HepG2 (cell line): ENCODE measurements around the gene TCEANC2. TPM values are rescaled to one million over a fixed set of nuclear protein-coding genes. Genes with fewer than 3 reads are reported as not detected.

ENCODE experiments used
- FOSL2 ChIP-seq: sonication (generic); formaldehyde crosslinking; IDR thresholded peaks from 2 replicates; pipeline ENCODE4 v1.4.0; 2020; ENCODE audit warnings: missing genetic modification reagents
- HMGXB3 ChIP-seq: sonication (generic); formaldehyde crosslinking; IDR thresholded peaks from 2 replicates; pipeline ENCODE4 v1.4.0; 2020; ENCODE audit warnings: missing genetic modification reagents, borderline replicate concordance
- HNF1B ChIP-seq: sonication (generic); formaldehyde crosslinking; IDR thresholded peaks from 2 replicates; pipeline ENCODE4 v1.5.1; 2020; ENCODE audit warnings: mild to moderate bottlenecking, moderate library complexity, missing genetic modification reagents
- HNRNPLL ChIP-seq: fragments of 200-400 bp; formaldehyde crosslinking; IDR thresholded peaks from 2 replicates; pipeline ENCODE4 v1.6.1; 2017; ENCODE audit warnings: mild to moderate bottlenecking, low read depth, low read length; ENCODE audit not compliant: poor library complexity, severe bottlenecking
- KLF9 ChIP-seq: IDR thresholded peaks from 2 replicates; pipeline ENCODE4 v1.6.1; 2016; ENCODE audit warnings: low read depth
- NFYB ChIP-seq: sonication (generic); formaldehyde crosslinking; IDR thresholded peaks from 2 replicates; pipeline ENCODE4 v1.4.0; 2020; ENCODE audit warnings: missing genetic modification reagents
- SMARCC2 ChIP-seq: fragments of 450-650 bp; IDR thresholded peaks from 2 replicates; pipeline ENCODE4 v1.6.1; 2017; ENCODE audit warnings: antibody characterized with exemption, mild to moderate bottlenecking
- TGIF2 ChIP-seq: IDR thresholded peaks from 2 replicates; pipeline ENCODE4 v1.6.1; 2016; ENCODE audit warnings: control low read depth, missing compliant biosample characterization
- U2AF2 ChIP-seq: fragments of 200-400 bp; formaldehyde crosslinking; IDR thresholded peaks from 2 replicates; pipeline ENCODE4 v1.6.1; 2017; ENCODE audit warnings: low read depth, mild to moderate bottlenecking, low read length
- ZFX ChIP-seq: sonication (generic); formaldehyde crosslinking; IDR thresholded peaks from 2 replicates; pipeline ENCODE4 v1.4.0; 2020; ENCODE audit warnings: mild to moderate bottlenecking, low read depth, missing genetic modification reagents, moderate library complexity
- ZNF101 ChIP-seq: sonication (generic); formaldehyde crosslinking; IDR thresholded peaks from 2 replicates; pipeline ENCODE4 v1.4.0; 2020; ENCODE audit warnings: mild to moderate bottlenecking, low read depth, missing genetic modification reagents, borderline replicate concordance
- ZNF263 ChIP-seq: sonication (generic); formaldehyde crosslinking; IDR thresholded peaks from 2 replicates; pipeline ENCODE4 v1.4.0; 2020; ENCODE audit warnings: missing genetic modification reagents
- ZNF660 ChIP-seq: sonication (generic); formaldehyde crosslinking; IDR thresholded peaks from 2 replicates; pipeline ENCODE4 v1.5.1; 2020; ENCODE audit warnings: mild to moderate bottlenecking, low read depth, missing genetic modification reagents, borderline replicate concordance
- polyA plus RNA-seq, 8 experiments: library from polyadenylated mRNA; depleted of rRNA in 3 of 8; stranded (reverse) in 7 of 8; unstranded in 1 of 8; fragments of >200 nt; fragmentation: Illumina TruSeq in 4 of 8; extraction: Trizol in 4 of 8; gene quantifications; 2 replicates each; pipeline versions ENCODE4 v1.2.1 to v1.2.3, GENCODE V29; 2011 to 2016; ENCODE audit warnings: low read depth in 4 of 8, missing spikeins in 1 of 8, mixed read lengths in 1 of 8; ENCODE audit not compliant: insufficient read depth in 1 of 8
- total RNA-seq, 5 experiments: library from RNA; depleted of rRNA; stranded (reverse); fragments of >200 nt; fragmentation: Illumina TruSeq; extraction: Trizol; gene quantifications; 2 replicates each; pipeline ENCODE4 v1.2.3, GENCODE V29; 2016; ENCODE audit warnings: low read depth in 1 of 5
- TF ChIP-seq, protein P1 (sequence below): sonication (generic); formaldehyde crosslinking; IDR thresholded peaks from 2 replicates; pipeline ENCODE4 v1.4.0; 2020; ENCODE audit warnings: missing genetic modification reagents
- TF ChIP-seq, protein P2 (sequence below): IDR thresholded peaks from 2 replicates; pipeline ENCODE4 v1.6.1; 2016; ENCODE audit warnings: low read depth, borderline replicate concordance

Gene TCEANC2
- total and polyA plus RNA-seq, 2 of the 13 experiments (the other 11 are each of a cell fraction or from before 2014, with no cell fraction given) = 3.8 to 5.0 TPM

DNA sequence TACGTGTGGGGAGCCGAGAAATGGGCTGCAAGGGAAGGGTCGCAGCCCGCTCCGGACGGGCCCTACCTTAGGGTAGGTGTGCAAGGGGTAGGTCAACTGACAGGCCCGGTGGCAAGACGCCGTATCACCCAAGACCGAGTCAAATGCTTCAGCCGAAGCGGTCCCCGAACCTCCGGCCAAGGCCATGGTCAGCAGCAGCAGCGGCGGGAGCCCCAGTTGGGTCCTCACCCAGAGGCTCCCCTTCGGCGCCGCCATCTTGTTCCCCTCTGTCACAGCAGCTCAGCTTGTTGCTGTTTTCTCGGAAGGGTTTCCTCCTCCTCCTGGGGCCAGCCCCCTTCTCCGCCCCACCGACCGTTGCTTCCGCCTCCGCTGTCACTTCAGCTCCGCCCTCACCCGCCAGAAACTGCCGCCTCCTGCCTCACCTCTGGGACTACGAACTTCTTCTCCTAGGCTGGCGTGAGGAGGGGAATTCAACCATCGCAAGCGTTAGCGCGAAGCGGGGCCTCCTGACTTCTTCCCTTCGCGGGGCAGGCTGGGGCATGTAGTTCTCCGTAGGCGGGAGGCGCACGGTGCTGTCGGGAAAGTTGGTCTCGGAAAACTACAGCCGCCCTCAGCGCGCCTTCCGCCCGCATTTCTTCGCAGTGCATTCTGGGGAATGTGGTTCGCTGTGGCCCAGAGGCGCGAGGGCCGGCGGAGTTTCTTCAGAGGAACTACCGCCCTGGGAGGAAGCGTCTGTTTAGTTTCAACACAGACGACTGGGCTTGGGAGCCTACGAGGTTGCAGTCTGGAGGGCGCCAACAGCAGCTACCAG is at the start of gene TCEANC2, which contains the start of gene TMEM59 (continued):
- TF ChIP-seq, protein P1, sequence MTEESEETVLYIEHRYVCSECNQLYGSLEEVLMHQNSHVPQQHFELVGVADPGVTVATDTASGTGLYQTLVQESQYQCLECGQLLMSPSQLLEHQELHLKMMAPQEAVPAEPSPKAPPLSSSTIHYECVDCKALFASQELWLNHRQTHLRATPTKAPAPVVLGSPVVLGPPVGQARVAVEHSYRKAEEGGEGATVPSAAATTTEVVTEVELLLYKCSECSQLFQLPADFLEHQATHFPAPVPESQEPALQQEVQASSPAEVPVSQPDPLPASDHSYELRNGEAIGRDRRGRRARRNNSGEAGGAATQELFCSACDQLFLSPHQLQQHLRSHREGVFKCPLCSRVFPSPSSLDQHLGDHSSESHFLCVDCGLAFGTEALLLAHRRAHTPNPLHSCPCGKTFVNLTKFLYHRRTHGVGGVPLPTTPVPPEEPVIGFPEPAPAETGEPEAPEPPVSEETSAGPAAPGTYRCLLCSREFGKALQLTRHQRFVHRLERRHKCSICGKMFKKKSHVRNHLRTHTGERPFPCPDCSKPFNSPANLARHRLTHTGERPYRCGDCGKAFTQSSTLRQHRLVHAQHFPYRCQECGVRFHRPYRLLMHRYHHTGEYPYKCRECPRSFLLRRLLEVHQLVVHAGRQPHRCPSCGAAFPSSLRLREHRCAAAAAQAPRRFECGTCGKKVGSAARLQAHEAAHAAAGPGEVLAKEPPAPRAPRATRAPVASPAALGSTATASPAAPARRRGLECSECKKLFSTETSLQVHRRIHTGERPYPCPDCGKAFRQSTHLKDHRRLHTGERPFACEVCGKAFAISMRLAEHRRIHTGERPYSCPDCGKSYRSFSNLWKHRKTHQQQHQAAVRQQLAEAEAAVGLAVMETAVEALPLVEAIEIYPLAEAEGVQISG = peak; percentile 95
- TF ChIP-seq ZNF660 (CRISPR knock-in tag) (no peak), HNF1B (peak; percentile 91; the same call in 1 of the 2 replicates), KLF9 (0 out of 2 replicates have a peak, but pooled peaks have one; percentile 69), FOSL2 (CRISPR knock-in tag) (no peak; the same call in 1 of the 2 replicates), NFYB (CRISPR knock-in tag) (peak; percentile 36; the same call in 1 of the 2 replicates), TGIF2 (peak; percentile 92), ZFX (CRISPR knock-in tag) (peak; percentile 78), ZNF101 (no peak), HMGXB3 (CRISPR knock-in tag) (peak; percentile 77), ZNF263 (no peak), SMARCC2 (no peak), HNRNPLL (peak; percentile 100), U2AF2 (no peak)
- TF ChIP-seq, protein P2, sequence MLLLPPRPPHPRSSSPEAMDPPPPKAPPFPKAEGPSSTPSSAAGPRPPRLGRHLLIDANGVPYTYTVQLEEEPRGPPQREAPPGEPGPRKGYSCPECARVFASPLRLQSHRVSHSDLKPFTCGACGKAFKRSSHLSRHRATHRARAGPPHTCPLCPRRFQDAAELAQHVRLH (CRISPR knock-in tag) = peak; percentile 81; the same call in 1 of the 2 replicates
